HepG2 (cell line): ENCODE measurements around the gene MYO7A. TPM values are rescaled to one million over a fixed set of nuclear protein-coding genes. Genes with fewer than 3 reads are reported as not detected.

Experiments used
- BCL6 ChIP-seq: IDR thresholded peaks from 2 replicates; pipeline ENCODE4 v1.6.1; 2016; ENCODE audit warnings: missing genetic modification reagents, missing compliant biosample characterization
- BRD4 ChIP-seq: sonication (generic); formaldehyde crosslinking; IDR thresholded peaks from 2 replicates; pipeline ENCODE4 v1.4.0; 2020; ENCODE audit warnings: missing genetic modification reagents
- CCAR2 ChIP-seq: fragments of 200-400 bp; formaldehyde crosslinking; optimal IDR thresholded peaks from 2 replicates; pipeline ENCODE3; 2018; ENCODE audit warnings: low read depth, mild to moderate bottlenecking, low read length, moderate library complexity
- CHD2 ChIP-seq: IDR thresholded peaks from 2 replicates; pipeline ENCODE4 v1.6.1; 2011; ENCODE audit warnings: low read depth, low read length, improper control_type of control experiment
- HNF1A ChIP-seq, 2 experiments: sonication (generic) in 1 of 2; formaldehyde crosslinking in 1 of 2; IDR thresholded peaks; 2 replicates each; pipeline versions ENCODE4 v1.4.0 to v1.6.1; 2016 to 2020; ENCODE audit warnings: borderline replicate concordance in 1 of 2, low read depth in 1 of 2, mild to moderate bottlenecking in 1 of 2, missing genetic modification reagents in 1 of 2
- KDM5B ChIP-seq: sonication (generic); formaldehyde crosslinking; IDR thresholded peaks from 2 replicates; pipeline ENCODE4 v1.4.0; 2020; ENCODE audit warnings: missing genetic modification reagents, mild to moderate bottlenecking, borderline replicate concordance
- KLF16 ChIP-seq, 2 experiments: sonication (generic) in 1 of 2; formaldehyde crosslinking in 1 of 2; IDR thresholded peaks; 2 replicates each; pipeline versions ENCODE4 v1.6.1 to v1.8.0; 2016 to 2023; ENCODE audit warnings: missing genetic modification reagents in 2 of 2, missing compliant biosample characterization in 1 of 2
- LCORL ChIP-seq, 2 experiments: fragments of 450-650 bp in 1 of 2; sonication (generic) in 1 of 2; formaldehyde crosslinking in 1 of 2; IDR thresholded peaks; 2 replicates each; pipeline versions ENCODE4 v1.5.0 to v1.6.1; 2017 to 2020; ENCODE audit warnings: antibody characterized with exemption in 1 of 2, missing genetic modification reagents in 1 of 2
- MTA1 ChIP-seq: sonication (generic); formaldehyde crosslinking; IDR thresholded peaks from 2 replicates; pipeline ENCODE4 v1.4.0; 2020; ENCODE audit warnings: missing genetic modification reagents, mild to moderate bottlenecking, borderline replicate concordance
- POLR2AphosphoS5 ChIP-seq: IDR thresholded peaks from 2 replicates; pipeline ENCODE4 v1.6.1; 2012; ENCODE audit warnings: low read depth, low read length
- SALL1 ChIP-seq: sonication (generic); formaldehyde crosslinking; IDR thresholded peaks from 2 replicates; pipeline ENCODE4 v1.8.0; 2022; ENCODE audit warnings: mild to moderate bottlenecking, missing genetic modification reagents
- TBP ChIP-seq: sonication (generic); formaldehyde crosslinking; IDR thresholded peaks from 2 replicates; pipeline ENCODE4 v1.5.0; 2020; ENCODE audit warnings: missing genetic modification reagents
- THAP11 ChIP-seq: IDR thresholded peaks from 2 replicates; pipeline ENCODE4 v1.6.1; 2016; ENCODE audit warnings: missing biosample characterization, missing genetic modification reagents
- ZNF770 ChIP-seq: sonication (generic); formaldehyde crosslinking; IDR thresholded peaks from 2 replicates; pipeline ENCODE4 v1.5.0; 2020; ENCODE audit warnings: mild to moderate bottlenecking, missing genetic modification reagents
- polyA plus RNA-seq, 8 experiments: library from polyadenylated mRNA; depleted of rRNA in 3 of 8; stranded (reverse) in 7 of 8; unstranded in 1 of 8; fragments of >200 nt; fragmentation: Illumina TruSeq in 4 of 8; extraction: Trizol in 4 of 8; gene quantifications; 2 replicates each; pipeline versions ENCODE4 v1.2.1 to v1.2.3, GENCODE V29; 2011 to 2016; ENCODE audit warnings: low read depth in 4 of 8, missing spikeins in 1 of 8, mixed read lengths in 1 of 8; ENCODE audit not compliant: insufficient read depth in 1 of 8
- total RNA-seq, 5 experiments: library from RNA; depleted of rRNA; stranded (reverse); fragments of >200 nt; fragmentation: Illumina TruSeq; extraction: Trizol; gene quantifications; 2 replicates each; pipeline ENCODE4 v1.2.3, GENCODE V29; 2016; ENCODE audit warnings: low read depth in 1 of 5
- TF ChIP-seq, protein P1 (sequence below): sonication (generic); formaldehyde crosslinking; IDR thresholded peaks from 2 replicates; pipeline ENCODE4 v1.4.0; 2020; ENCODE audit warnings: missing genetic modification reagents
- TF ChIP-seq, protein P2 (sequence below): sonication (generic); formaldehyde crosslinking; IDR thresholded peaks from 2 replicates; pipeline ENCODE4 v1.8.0; 2022; ENCODE audit warnings: mild to moderate bottlenecking, missing genetic modification reagents

The MYO7A gene
- total and polyA plus RNA-seq, 2 of the 13 experiments (the other 11 are each of a cell fraction or from before 2014, with no cell fraction given), result 7.5 to 10.0 TPM

GRCh38 chr11:77187776-77188632 is 60.0 kb downstream of the MYO7A start (continued):
- no peak for TF ChIP-seq HNF1A (IDR thresholded peaks at IDR 0.05; ENCODE audit: low read depth)
- TF ChIP-seq HNF1A (CRISPR knock-in tag; IDR thresholded peaks at IDR 0.05; ENCODE audit: borderline replicate concordance), result no peak
- no peak for TF ChIP-seq LCORL (IDR thresholded peaks at IDR 0.05)
- no peak for TF ChIP-seq LCORL (CRISPR knock-in tag; IDR thresholded peaks at IDR 0.05)
- TF ChIP-seq CHD2, result no peak
- TF ChIP-seq CCAR2, result no peak
- no peak for TF ChIP-seq POLR2AphosphoS5
- TF ChIP-seq MTA1 (CRISPR knock-in tag), result no peak
- TF ChIP-seq KLF16 (CRISPR knock-in tag; IDR thresholded peaks at IDR 0.05), result no peak
- TF ChIP-seq, protein P1, sequence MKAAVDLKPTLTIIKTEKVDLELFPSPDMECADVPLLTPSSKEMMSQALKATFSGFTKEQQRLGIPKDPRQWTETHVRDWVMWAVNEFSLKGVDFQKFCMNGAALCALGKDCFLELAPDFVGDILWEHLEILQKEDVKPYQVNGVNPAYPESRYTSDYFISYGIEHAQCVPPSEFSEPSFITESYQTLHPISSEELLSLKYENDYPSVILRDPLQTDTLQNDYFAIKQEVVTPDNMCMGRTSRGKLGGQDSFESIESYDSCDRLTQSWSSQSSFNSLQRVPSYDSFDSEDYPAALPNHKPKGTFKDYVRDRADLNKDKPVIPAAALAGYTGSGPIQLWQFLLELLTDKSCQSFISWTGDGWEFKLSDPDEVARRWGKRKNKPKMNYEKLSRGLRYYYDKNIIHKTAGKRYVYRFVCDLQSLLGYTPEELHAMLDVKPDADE (CRISPR knock-in tag), result no peak
- TF ChIP-seq BCL6 (CRISPR knock-in tag), result no peak
- no peak for TF ChIP-seq KDM5B
- 0 out of 2 replicates have a peak, but pooled peaks have one; percentile 15 for TF ChIP-seq SALL1 (CRISPR knock-in tag)
- TF ChIP-seq TBP, result no peak
- TF ChIP-seq, protein P2, sequence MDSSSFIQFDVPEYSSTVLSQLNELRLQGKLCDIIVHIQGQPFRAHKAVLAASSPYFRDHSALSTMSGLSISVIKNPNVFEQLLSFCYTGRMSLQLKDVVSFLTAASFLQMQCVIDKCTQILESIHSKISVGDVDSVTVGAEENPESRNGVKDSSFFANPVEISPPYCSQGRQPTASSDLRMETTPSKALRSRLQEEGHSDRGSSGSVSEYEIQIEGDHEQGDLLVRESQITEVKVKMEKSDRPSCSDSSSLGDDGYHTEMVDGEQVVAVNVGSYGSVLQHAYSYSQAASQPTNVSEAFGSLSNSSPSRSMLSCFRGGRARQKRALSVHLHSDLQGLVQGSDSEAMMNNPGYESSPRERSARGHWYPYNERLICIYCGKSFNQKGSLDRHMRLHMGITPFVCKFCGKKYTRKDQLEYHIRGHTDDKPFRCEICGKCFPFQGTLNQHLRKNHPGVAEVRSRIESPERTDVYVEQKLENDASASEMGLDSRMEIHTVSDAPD (CRISPR knock-in tag), result no peak
- no peak for TF ChIP-seq ZNF770 (CRISPR knock-in tag)
- no peak for TF ChIP-seq BRD4 (CRISPR knock-in tag)
- 0 out of 2 replicates have a peak, but pooled peaks have one; percentile 23 for TF ChIP-seq THAP11
